Measurements from ENCODE around the gene TACC2. TPM values are rescaled to one million over a fixed set of nuclear protein-coding genes. Genes with fewer than 3 reads are reported as not detected.

TACC2 gene
- total RNA-seq, 1 donor from 2014 or later: not detected

DNA sequence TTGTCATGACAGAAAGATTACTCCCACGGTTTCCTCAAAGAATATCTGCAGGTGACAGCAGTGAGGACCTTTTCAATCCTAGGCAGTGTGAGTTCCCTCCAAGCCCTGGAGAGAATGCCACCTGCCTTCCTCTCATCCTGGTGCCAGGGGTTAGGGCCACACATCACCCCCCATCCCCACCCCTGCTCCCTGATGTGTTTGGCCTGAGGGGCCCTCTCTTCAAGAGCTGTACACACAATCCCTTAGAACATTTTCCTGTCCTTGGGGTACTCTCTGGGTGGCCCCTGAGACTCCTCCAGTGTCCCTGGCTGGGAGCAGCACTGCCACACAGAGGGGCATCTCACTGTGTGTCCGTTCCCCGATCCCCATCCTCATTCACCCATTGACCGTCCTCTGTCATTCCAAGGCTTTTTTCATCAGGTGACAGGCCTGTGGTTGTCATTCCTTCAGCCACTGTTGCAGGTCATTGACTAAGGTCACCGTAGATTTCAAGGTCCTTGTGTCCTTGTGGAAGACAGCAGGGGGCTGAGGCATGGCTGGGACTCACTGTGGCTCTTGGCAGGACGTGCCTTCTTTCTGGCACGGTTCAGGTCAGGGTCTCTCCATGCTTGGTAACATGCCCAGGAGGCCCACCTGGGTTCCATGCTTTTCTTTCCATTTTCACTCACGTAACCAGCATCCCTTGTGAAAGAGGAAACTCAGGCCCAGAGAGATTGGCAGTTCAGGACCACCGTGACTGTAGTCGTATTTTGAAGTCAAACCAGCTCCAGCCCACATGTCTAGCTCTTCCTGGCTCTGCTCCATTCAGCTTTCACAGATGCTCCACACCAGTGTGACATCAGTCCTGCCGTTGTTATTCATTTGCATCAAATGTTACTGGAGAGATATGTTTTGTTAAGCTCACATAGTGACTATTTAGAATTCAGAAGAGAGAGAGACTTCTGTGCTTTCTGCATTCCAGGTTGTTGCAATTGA lies 255.3 kb downstream of the TACC2 start:
- intact Hi-C loops (cut with micrococcal nuclease): no loop called here
- H3K27me3 Mint-ChIP-seq: no peaks in the 10 kb centered on the region
- H3K27ac Mint-ChIP-seq: no peak overlapping the region
- no peaks in the 10 kb centered on the region for H3K36me3 Mint-ChIP-seq (ENCODE audit: low read depth)
- no peaks in the 10 kb centered on the region for H3K9me3 Mint-ChIP-seq
- ATAC-seq (ENCODE audit: low read depth) (no peak), DNase-seq (no peak)
- ChIA-PET POLR2A (no interaction called here), CTCF (no interaction called here)
- TF ChIP-seq, protein P1, sequence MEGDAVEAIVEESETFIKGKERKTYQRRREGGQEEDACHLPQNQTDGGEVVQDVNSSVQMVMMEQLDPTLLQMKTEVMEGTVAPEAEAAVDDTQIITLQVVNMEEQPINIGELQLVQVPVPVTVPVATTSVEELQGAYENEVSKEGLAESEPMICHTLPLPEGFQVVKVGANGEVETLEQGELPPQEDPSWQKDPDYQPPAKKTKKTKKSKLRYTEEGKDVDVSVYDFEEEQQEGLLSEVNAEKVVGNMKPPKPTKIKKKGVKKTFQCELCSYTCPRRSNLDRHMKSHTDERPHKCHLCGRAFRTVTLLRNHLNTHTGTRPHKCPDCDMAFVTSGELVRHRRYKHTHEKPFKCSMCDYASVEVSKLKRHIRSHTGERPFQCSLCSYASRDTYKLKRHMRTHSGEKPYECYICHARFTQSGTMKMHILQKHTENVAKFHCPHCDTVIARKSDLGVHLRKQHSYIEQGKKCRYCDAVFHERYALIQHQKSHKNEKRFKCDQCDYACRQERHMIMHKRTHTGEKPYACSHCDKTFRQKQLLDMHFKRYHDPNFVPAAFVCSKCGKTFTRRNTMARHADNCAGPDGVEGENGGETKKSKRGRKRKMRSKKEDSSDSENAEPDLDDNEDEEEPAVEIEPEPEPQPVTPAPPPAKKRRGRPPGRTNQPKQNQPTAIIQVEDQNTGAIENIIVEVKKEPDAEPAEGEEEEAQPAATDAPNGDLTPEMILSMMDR (IDR thresholded peaks at IDR 0.05): no peak
- no peaks in the 10 kb centered on the region for H3K4me1 Mint-ChIP-seq
- H3K4me3 Mint-ChIP-seq: no peak overlapping the region

DNA sequence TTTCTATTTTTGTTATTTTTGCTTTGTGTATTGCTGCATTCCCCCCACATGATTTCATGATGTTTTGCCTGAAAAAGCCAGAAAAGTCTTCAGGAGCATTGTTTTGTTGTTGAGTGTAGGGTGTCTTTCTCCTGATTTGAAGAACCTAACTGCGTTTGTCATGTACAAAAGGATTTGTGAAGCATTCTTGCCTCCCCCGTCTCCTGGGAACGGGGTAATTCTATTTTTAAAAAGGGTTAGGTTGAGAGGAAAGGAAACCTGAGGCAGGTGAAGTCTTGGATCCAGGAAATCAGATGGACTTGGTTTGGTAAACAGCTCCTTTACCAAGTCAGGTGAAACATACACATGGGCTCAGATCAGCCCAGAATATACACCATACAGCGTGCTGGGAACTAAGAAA lies 256.2 kb downstream of the TACC2 start:
- intact Hi-C loops (cut with micrococcal nuclease): no loop called here
- ATAC-seq (ENCODE audit: low read depth): no peak
- CTCF ChIA-PET: no interaction called here
- Mint-ChIP-seq H3K4me1 (no peaks in the 10 kb centered on the region), H3K27me3 (no peaks in the 10 kb centered on the region), H3K36me3 (ENCODE audit: low read depth) (no peaks in the 10 kb centered on the region), H3K4me3 (no peak overlapping the region), H3K27ac (no peak overlapping the region), H3K9me3 (no peaks in the 10 kb centered on the region)
- DNase-seq: no peak
- TF ChIP-seq, protein P1 (IDR thresholded peaks at IDR 0.05): no peak
- POLR2A ChIA-PET: no interaction called here

DNA sequence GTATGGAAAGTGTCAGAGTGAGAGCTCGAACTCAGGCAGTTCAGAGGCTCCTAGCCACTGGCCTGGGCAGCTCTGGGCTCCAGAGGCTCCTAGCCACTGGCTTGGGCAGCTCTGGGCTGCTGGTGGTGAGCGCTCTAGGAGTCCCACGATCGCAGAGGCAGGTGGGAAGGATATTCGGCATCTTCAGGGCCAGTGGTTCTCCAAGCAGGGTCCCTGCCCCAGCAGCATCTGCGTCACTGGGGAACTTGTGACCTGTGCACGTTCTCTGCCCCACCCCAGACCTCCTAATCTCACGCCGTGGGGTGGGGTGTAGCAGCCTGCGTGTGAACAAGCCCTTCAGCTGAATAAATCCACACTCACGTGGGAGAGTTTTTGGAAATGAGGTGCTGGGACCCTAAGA lies 256.9 kb downstream of the TACC2 start:
- Mint-ChIP-seq H3K36me3 (ENCODE audit: low read depth) (no peaks in the 10 kb centered on the region), H3K9me3 (no peaks in the 10 kb centered on the region), H3K27ac (no peak overlapping the region), H3K4me1 (no peaks in the 10 kb centered on the region), H3K27me3 (no peaks in the 10 kb centered on the region), H3K4me3 (no peak overlapping the region)
- intact Hi-C loops (cut with micrococcal nuclease): no loop called here
- POLR2A ChIA-PET: no interaction called here
- CTCF ChIA-PET: no interaction called here
- TF ChIP-seq, protein P1 (IDR thresholded peaks at IDR 0.05): no peak
- ATAC-seq (ENCODE audit: low read depth) (no peak), DNase-seq (no peak)

DNA sequence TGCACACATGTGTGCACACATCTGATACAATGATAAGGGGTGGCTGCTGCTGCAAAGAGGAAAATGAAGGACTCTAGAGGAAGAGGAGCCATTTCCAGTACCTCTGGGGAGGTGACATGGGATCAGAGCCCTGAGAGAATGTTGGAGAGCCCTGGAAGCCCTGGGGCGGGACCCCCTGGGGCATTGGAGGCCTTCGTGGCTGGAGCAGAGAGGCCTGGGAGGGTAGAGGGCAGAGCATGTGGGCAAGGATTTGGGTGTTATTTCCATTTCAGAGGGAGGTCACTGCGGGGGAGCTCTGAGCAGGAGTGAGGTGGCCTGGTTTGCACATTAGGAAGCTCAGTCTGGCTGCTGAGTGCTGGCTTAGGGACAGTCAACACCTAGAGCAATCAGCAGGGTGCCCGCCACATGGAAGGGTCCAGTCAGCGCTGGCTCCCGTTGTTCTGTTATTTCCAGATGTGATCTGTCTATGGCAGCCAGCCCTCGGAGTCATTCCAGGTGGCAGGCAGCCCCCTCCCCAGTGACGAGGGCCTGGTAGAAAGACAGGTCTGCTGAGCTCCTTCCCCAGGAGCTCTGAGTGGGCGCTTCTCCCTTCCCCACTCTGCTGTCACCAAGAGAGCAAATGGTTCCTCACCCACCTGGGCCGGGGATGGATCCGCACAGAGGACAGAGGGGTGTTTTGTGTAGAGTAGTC lies 258.0 kb downstream of the TACC2 start:
- Mint-ChIP-seq H3K4me1 (no peaks in the 10 kb centered on the region), H3K9me3 (no peaks in the 10 kb centered on the region), H3K4me3 (no peak overlapping the region), H3K36me3 (ENCODE audit: low read depth) (no peaks in the 10 kb centered on the region), H3K27me3 (no peaks in the 10 kb centered on the region), H3K27ac (no peak overlapping the region)
- TF ChIP-seq, protein P1 (IDR thresholded peaks at IDR 0.05): no peak
- ChIA-PET POLR2A (no interaction called here), CTCF (no interaction called here)
- ATAC-seq (ENCODE audit: low read depth) (no peak), DNase-seq (no peak)
- intact Hi-C loops (cut with micrococcal nuclease): no loop called here
